H1 (cell line): ENCODE data around the gene ELMO1. TPM values are rescaled to one million over a fixed set of nuclear protein-coding genes. Genes with fewer than 3 reads are reported as not detected.

Experiments used
- CTCF ChIA-PET: fragments of 300-600 bp; sonication (Branson Sonifier 250); formaldehyde crosslinking; loops from one replicate; lab custom pipeline; 2021; ENCODE audit not compliant: partially characterized antibody; lab: Charles Lee
- POLR2A ChIA-PET: fragments of 300-600 bp; sonication (Branson Sonifier 250); formaldehyde crosslinking; loops from one replicate; lab custom pipeline; 2021; ENCODE audit warnings: inconsistent platforms; ENCODE audit not compliant: partially characterized antibody; lab: Charles Lee
- DNase-seq, 2 experiments: peaks; one replicate each; pipeline versions ENCODE4 v3.0.0 to v3.0.0-alpha.2; 2010 to 2022; ENCODE audit warnings: low spot score in 2 of 2, low read depth in 1 of 2, mixed read lengths in 1 of 2
- FAIRE-seq: peaks from 2 replicates; lab custom pipeline; 2011; peaks lifted over from hg19 to GRCh38; lab: Jason Lieb, UNC
- H2AFZ ChIP-seq: 2 replicates; pipeline ENCODE4 v1.8.1; 2012; ENCODE audit warnings: low read length, inconsistent platforms
- H2AK5ac ChIP-seq: 2 replicates; pipeline ENCODE4 v1.6.1; 2013; ENCODE audit warnings: low read depth, low read length
- H2BK120ac ChIP-seq: replicated peaks from 2 replicates; pipeline ENCODE3; 2013; ENCODE audit warnings: low read depth, low read length, inconsistent platforms
- H2BK12ac ChIP-seq: 2 replicates; pipeline ENCODE4 v1.6.1; 2013; ENCODE audit warnings: low read depth, low read length
- H2BK15ac ChIP-seq: 2 replicates; pipeline ENCODE4 v1.6.1; 2013; ENCODE audit warnings: low read length
- H2BK20ac ChIP-seq: 2 replicates; pipeline ENCODE4 v1.6.1; 2013; ENCODE audit warnings: low read length
- H2BK5ac ChIP-seq: 2 replicates; pipeline ENCODE4 v1.6.1; 2013; ENCODE audit warnings: low read depth, low read length
- H3K14ac ChIP-seq: 2 replicates; pipeline ENCODE4 v1.6.1; 2013; ENCODE audit warnings: inconsistent platforms; ENCODE audit not compliant: insufficient read length
- H3K18ac ChIP-seq: 2 replicates; pipeline ENCODE4 v1.6.1; 2013; ENCODE audit warnings: low read length; ENCODE audit errors: extremely low read depth
- H3K23ac ChIP-seq: 2 replicates; pipeline ENCODE4 v1.6.1; 2013; ENCODE audit warnings: inconsistent platforms; ENCODE audit not compliant: insufficient read length
- H3K23me2 ChIP-seq: 2 replicates; pipeline ENCODE4 v1.6.1; 2013; ENCODE audit warnings: low read depth, low read length
- H3K27ac ChIP-seq: 2 replicates; pipeline ENCODE4 v1.6.1; 2011; ENCODE audit warnings: low read depth, low read length, inconsistent platforms
- H3K27me3 ChIP-seq, 4 experiments: replicated peaks in 1 of 4; 1 replicate in 1 of 4; 2 replicates in 3 of 4; pipeline versions ENCODE4 v1.6.1 to v1.8.1; 2011 to 2013; ENCODE audit warnings: low read length in 3 of 4, mild to moderate bottlenecking in 3 of 4, inconsistent platforms in 2 of 4, mixed read lengths in 2 of 4, moderate library complexity in 1 of 4; ENCODE audit not compliant: control insufficient read depth in 3 of 4, insufficient read depth in 3 of 4; ENCODE audit errors: extremely low read depth in 1 of 4
- H3K36me3 ChIP-seq, 4 experiments: 2 replicates each; pipeline versions ENCODE4 v1.6.1 to v1.8.1; 2011 to 2013; ENCODE audit warnings: mild to moderate bottlenecking in 4 of 4, low read length in 3 of 4, moderate library complexity in 2 of 4, control low read depth in 1 of 4, inconsistent platforms in 1 of 4; ENCODE audit not compliant: insufficient read depth in 4 of 4, control insufficient read depth in 2 of 4
- H3K4ac ChIP-seq: replicated peaks from 2 replicates; pipeline ENCODE3; 2013; ENCODE audit warnings: low read length, low read depth, mixed read lengths, inconsistent platforms; ENCODE audit not compliant: insufficient read length
- H3K4me1 ChIP-seq, 4 experiments: replicated peaks in 1 of 4; 1 replicate in 1 of 4; 2 replicates in 3 of 4; pipeline versions ENCODE4 v1.6.1 to v1.8.1; 2011 to 2013; ENCODE audit warnings: low read length in 3 of 4, inconsistent platforms in 2 of 4, mixed read lengths in 1 of 4; ENCODE audit not compliant: insufficient read depth in 4 of 4, control insufficient read depth in 3 of 4
- H3K4me2 ChIP-seq, 2 experiments: 2 replicates each; pipeline versions ENCODE4 v1.6.1 to v1.8.1; 2011 to 2013; ENCODE audit warnings: low read depth in 2 of 2, low read length in 2 of 2, control low read depth in 1 of 2, inconsistent platforms in 1 of 2, mild to moderate bottlenecking in 1 of 2; ENCODE audit not compliant: insufficient read depth in 1 of 2
- H3K4me3 ChIP-seq, 4 experiments: fragments of 200-600, 300-600 bp in 1 of 4; sonication (generic), shearing (Covaris generic), sonication (Bioruptor Twin) in 1 of 4; 2 replicates each; pipeline versions ENCODE4 v1.5.1 to v1.8.1; 2011 to 2016; ENCODE audit warnings: low read length in 4 of 4, low read depth in 3 of 4, control low read depth in 2 of 4, inconsistent platforms in 2 of 4, mild to moderate bottlenecking in 2 of 4, mixed read lengths in 1 of 4, moderate library complexity in 1 of 4; ENCODE audit not compliant: insufficient read depth in 2 of 4; ENCODE audit errors: extremely low read depth in 1 of 4
- H3K56ac ChIP-seq: replicated peaks from 2 replicates; pipeline ENCODE3; 2013; ENCODE audit warnings: low read depth, mild to moderate bottlenecking, mixed read lengths, low read length, inconsistent platforms; ENCODE audit not compliant: insufficient read length
- H3K79me1 ChIP-seq: 2 replicates; pipeline ENCODE4 v1.6.1; 2013; ENCODE audit warnings: low read depth, low read length, control low read depth
- H3K79me2 ChIP-seq, 2 experiments: 2 replicates each; pipeline versions ENCODE4 v1.6.1 to v1.8.1; 2012 to 2013; ENCODE audit warnings: low read length in 2 of 2, mild to moderate bottlenecking in 2 of 2, inconsistent platforms in 1 of 2; ENCODE audit not compliant: insufficient read depth in 2 of 2, control insufficient read depth in 1 of 2
- H3K9ac ChIP-seq, 4 experiments: replicated peaks in 1 of 4; 1 replicate in 1 of 4; 2 replicates in 3 of 4; pipeline versions ENCODE4 v1.6.1 to v1.8.1; 2011 to 2013; ENCODE audit warnings: low read depth in 3 of 4, low read length in 3 of 4, control low read depth in 2 of 4, mild to moderate bottlenecking in 2 of 4, moderate library complexity in 2 of 4, inconsistent platforms in 1 of 4; ENCODE audit errors: extremely low read depth in 1 of 4
- H3K9me3 ChIP-seq, 2 experiments: 2 replicates each; pipeline versions ENCODE4 v1.6.1 to v1.8.1; 2012 to 2013; ENCODE audit warnings: mild to moderate bottlenecking in 2 of 2, moderate library complexity in 2 of 2, control low read depth in 1 of 2, inconsistent platforms in 1 of 2, low read depth in 1 of 2, low read length in 1 of 2, mixed read lengths in 1 of 2; ENCODE audit not compliant: insufficient read depth in 2 of 2
- H4K20me1 ChIP-seq, 2 experiments: replicated peaks in 1 of 2; 2 replicates each; pipeline versions ENCODE3 to v1.8.1; 2011 to 2013; ENCODE audit warnings: inconsistent platforms in 2 of 2, low read length in 2 of 2, mild to moderate bottlenecking in 1 of 2; ENCODE audit not compliant: insufficient read depth in 2 of 2, control insufficient read depth in 1 of 2
- H4K5ac ChIP-seq: 2 replicates; pipeline ENCODE4 v1.6.1; 2013; ENCODE audit warnings: low read length, low read depth, mixed read lengths, inconsistent platforms; ENCODE audit not compliant: insufficient read length
- H4K8ac ChIP-seq: 2 replicates; pipeline ENCODE4 v1.8.0; 2013; ENCODE audit warnings: mild to moderate bottlenecking, moderate library complexity, low read length, inconsistent platforms; ENCODE audit not compliant: insufficient read depth; ENCODE audit errors: extremely low read depth
- H4K91ac ChIP-seq: replicated peaks from 2 replicates; pipeline ENCODE3; 2013; ENCODE audit warnings: low read length, mixed read lengths, inconsistent platforms; ENCODE audit not compliant: insufficient read length
- BCL11A ChIP-seq, 2 experiments: IDR thresholded peaks; one replicate each; pipeline ENCODE4 v1.6.1; 2011; ENCODE audit warnings: low read depth in 2 of 2, low read length in 2 of 2, mild to moderate bottlenecking in 2 of 2
- GABPA ChIP-seq: IDR thresholded peaks from 2 replicates; pipeline ENCODE4 v1.6.1; 2011; ENCODE audit warnings: mild to moderate bottlenecking, low read length, moderate library complexity, borderline replicate concordance; ENCODE audit not compliant: insufficient read depth
- GTF2F1 ChIP-seq: IDR thresholded peaks from 2 replicates; pipeline ENCODE4 v1.6.1; 2012; ENCODE audit warnings: low read depth, low read length, improper control_type of control experiment, borderline replicate concordance
- SIN3A ChIP-seq, 2 experiments: IDR thresholded peaks in 1 of 2; conservative IDR thresholded peaks in 1 of 2; 2 replicates each; pipeline ENCODE4 v1.6.1; 2011 to 2012; ENCODE audit warnings: low read length in 2 of 2, improper control_type of control experiment in 1 of 2, low read depth in 1 of 2, mild to moderate bottlenecking in 1 of 2
- WGBS, 2 experiments: shearing (Covaris generic) in 1 of 2; methylation state at CpG; one replicate each; pipeline versions ENCODE4 v1.1.6 to v1.1.7; 2013 to 2015; ENCODE audit warnings: low lambda C conversion rate in 2 of 2, mixed read lengths in 2 of 2, inconsistent platforms in 1 of 2, low coverage in 1 of 2, missing lambda C conversion rate in 1 of 2; ENCODE audit not compliant: insufficient replicate concordance in 2 of 2, insufficient coverage in 1 of 2, insufficient read length in 1 of 2; ENCODE audit errors: extremely low coverage in 1 of 2, missing lambda C conversion rate in 1 of 2; 5-methylcytosine and 5-hydroxymethylcytosine counted together
- polyA plus RNA-seq, 7 experiments: library from polyadenylated mRNA; depleted of rRNA in 3 of 7; stranded (reverse) in 5 of 7; unstranded in 2 of 7; fragments of >200 nt in 5 of 7; fragments of 200-250 nt in 2 of 7; gene quantifications; 1 replicate in 5 of 7; 2 replicates in 1 of 7; 4 replicates in 1 of 7; pipeline versions ENCODE4 v1.2.1 to v1.2.3, GENCODE V29; 2011 to 2013; ENCODE audit warnings: missing spikeins in 2 of 7, mixed read lengths in 2 of 7
- total RNA-seq: library from RNA; stranded (reverse); fragmentation: NEBNext Ultra II Directional; extraction: Animal tissue kit (Norgen Biotek cat#: 25700); gene quantifications from 2 replicates; pipeline ENCODE4 v1.2.1, GENCODE V29; 2021
- TF ChIP-seq, protein P1 (sequence below), 3 experiments: IDR thresholded peaks; 1 replicate in 2 of 3; 2 replicates in 1 of 3; pipeline versions ENCODE4 v1.5.1 to v1.6.1; 2011; ENCODE audit warnings: low read length in 3 of 3, mild to moderate bottlenecking in 3 of 3, inconsistent platforms in 2 of 3, low read depth in 1 of 3, moderate library complexity in 1 of 3; ENCODE audit not compliant: insufficient read depth in 1 of 3; ENCODE audit errors: control extremely low read depth in 1 of 3
- TF ChIP-seq, protein P2 (sequence below): IDR thresholded peaks from 2 replicates; pipeline ENCODE4 v1.6.1; 2012; ENCODE audit warnings: inconsistent platforms

ELMO1 gene
- total and polyA plus RNA-seq, 2 of the 8 experiments (the other 6 are each of a cell fraction or from before 2014, with no cell fraction given): 18.4 to 21.0 TPM

DNA sequence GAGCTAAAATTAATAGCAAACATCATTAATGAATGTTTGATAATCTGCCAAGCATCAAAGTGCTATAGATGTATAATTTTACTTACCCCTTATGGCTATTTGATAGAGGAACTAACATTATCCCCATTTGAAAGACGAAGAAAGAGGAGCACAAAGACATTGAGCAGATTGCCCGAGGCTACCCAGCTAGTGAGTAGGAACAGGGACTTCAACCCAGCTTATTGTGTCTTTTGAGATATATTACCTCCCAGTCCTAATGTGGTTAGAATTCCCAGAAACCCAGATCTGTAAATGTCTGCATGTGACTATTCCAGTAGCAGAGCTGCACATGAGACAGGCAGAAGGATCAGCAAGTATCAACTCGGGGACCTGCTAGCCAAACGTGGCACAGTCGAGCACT lies 564.3 kb downstream of the ELMO1 start:
- H3K14ac ChIP-seq: no peak overlapping the region
- H2BK20ac ChIP-seq: no peak overlapping the region
- no peaks in the 10 kb centered on the region for H3K9me3 ChIP-seq
- no peak overlapping the region for H2BK15ac ChIP-seq
- TF ChIP-seq, protein P1, sequence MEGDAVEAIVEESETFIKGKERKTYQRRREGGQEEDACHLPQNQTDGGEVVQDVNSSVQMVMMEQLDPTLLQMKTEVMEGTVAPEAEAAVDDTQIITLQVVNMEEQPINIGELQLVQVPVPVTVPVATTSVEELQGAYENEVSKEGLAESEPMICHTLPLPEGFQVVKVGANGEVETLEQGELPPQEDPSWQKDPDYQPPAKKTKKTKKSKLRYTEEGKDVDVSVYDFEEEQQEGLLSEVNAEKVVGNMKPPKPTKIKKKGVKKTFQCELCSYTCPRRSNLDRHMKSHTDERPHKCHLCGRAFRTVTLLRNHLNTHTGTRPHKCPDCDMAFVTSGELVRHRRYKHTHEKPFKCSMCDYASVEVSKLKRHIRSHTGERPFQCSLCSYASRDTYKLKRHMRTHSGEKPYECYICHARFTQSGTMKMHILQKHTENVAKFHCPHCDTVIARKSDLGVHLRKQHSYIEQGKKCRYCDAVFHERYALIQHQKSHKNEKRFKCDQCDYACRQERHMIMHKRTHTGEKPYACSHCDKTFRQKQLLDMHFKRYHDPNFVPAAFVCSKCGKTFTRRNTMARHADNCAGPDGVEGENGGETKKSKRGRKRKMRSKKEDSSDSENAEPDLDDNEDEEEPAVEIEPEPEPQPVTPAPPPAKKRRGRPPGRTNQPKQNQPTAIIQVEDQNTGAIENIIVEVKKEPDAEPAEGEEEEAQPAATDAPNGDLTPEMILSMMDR (IDR thresholded peaks at IDR 0.05; ENCODE audit: control extremely low read depth in 1 of 3, insufficient read depth in 1 of 3, low read depth in 1 of 3, low read length in 3 of 3): no peak
- TF ChIP-seq BCL11A (IDR thresholded peaks at IDR 0.05; ENCODE audit: low read depth in 2 of 2, low read length in 2 of 2): no peak
- no peak for TF ChIP-seq GABPA
- TF ChIP-seq, protein P2, sequence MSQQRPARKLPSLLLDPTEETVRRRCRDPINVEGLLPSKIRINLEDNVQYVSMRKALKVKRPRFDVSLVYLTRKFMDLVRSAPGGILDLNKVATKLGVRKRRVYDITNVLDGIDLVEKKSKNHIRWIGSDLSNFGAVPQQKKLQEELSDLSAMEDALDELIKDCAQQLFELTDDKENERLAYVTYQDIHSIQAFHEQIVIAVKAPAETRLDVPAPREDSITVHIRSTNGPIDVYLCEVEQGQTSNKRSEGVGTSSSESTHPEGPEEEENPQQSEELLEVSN: no peak
- TF ChIP-seq SIN3A (conservative IDR thresholded peaks at IDR 0.05 in 1 of 2, IDR thresholded peaks at IDR 0.05 in 1 of 2; ENCODE audit: low read depth in 1 of 2, low read length in 2 of 2): no peak
- no peak for TF ChIP-seq GTF2F1
- H2AK5ac ChIP-seq: no peak overlapping the region
- H3K27ac ChIP-seq: no peak overlapping the region
- DNase-seq: no peak
- H3K23ac ChIP-seq: no peak overlapping the region
- FAIRE-seq: no peak
- H4K20me1 ChIP-seq: no peaks in the 10 kb centered on the region
- no peak overlapping the region for H4K91ac ChIP-seq
- H3K27me3 ChIP-seq: no peaks in the 10 kb centered on the region
- H3K4me2 ChIP-seq: no peak overlapping the region
- H3K79me1 ChIP-seq: no peaks in the 10 kb centered on the region
- H3K9ac ChIP-seq: no peak overlapping the region
- no peak overlapping the region for H2AFZ ChIP-seq
- no peaks in the 10 kb centered on the region for H3K79me2 ChIP-seq
- H2BK5ac ChIP-seq: no peak overlapping the region
- ChIA-PET POLR2A (no interaction called here), CTCF (interaction anchor here (1.6 kb wide), 1 partner anchor 11 kb away, joined by 4 read pairs; no protein-coding TSS in a partner anchor)
- H2BK12ac ChIP-seq: no peak overlapping the region
- WGBS, 2 experiments: 89% methylated on average over 5 of the region's 5 CpGs; no CpG with 5 or more reads in 1 of the 2 experiments
- no peak overlapping the region for H3K4ac ChIP-seq
- H3K56ac ChIP-seq: no peak overlapping the region
- H2BK120ac ChIP-seq: no peak overlapping the region
- H3K36me3 ChIP-seq: no peaks in the 10 kb centered on the region
- H3K23me2 ChIP-seq: no peaks in the 10 kb centered on the region
- H3K4me1 ChIP-seq: 0 out of 7 replicates have a peak, but pooled peaks cover 0 to 2% (median 0%) of the 10 kb centered on the region in 4 experiments
- H4K5ac ChIP-seq: no peak overlapping the region
- H3K18ac ChIP-seq: no peak overlapping the region
- H3K4me3 ChIP-seq: no peak overlapping the region
- no peak overlapping the region for H4K8ac ChIP-seq
